Stimulated activated CD4-positive, alpha-beta T cell treated with anti-CD3 and anti-CD28 coated beads, Interleukin-2, amount 100 ng/mL, for 24 hours (primary cell): Measurements from ENCODE around the gene LMNTD2.
"Not testable (repeated sequence)": the region's sequence is repeated elsewhere in the genome, so short reads cannot be mapped to it uniquely, and the experiment has no call there.

Experiments
- DNase-seq, 2 donors: peaks; one replicate each; pipeline ENCODE4 v3.0.0-alpha.2; 2020

LMNTD2 gene

GRCh38 chr11:587546-587945 is 27.0 kb upstream of the LMNTD2 start:
- no peak for DNase-seq

DNA sequence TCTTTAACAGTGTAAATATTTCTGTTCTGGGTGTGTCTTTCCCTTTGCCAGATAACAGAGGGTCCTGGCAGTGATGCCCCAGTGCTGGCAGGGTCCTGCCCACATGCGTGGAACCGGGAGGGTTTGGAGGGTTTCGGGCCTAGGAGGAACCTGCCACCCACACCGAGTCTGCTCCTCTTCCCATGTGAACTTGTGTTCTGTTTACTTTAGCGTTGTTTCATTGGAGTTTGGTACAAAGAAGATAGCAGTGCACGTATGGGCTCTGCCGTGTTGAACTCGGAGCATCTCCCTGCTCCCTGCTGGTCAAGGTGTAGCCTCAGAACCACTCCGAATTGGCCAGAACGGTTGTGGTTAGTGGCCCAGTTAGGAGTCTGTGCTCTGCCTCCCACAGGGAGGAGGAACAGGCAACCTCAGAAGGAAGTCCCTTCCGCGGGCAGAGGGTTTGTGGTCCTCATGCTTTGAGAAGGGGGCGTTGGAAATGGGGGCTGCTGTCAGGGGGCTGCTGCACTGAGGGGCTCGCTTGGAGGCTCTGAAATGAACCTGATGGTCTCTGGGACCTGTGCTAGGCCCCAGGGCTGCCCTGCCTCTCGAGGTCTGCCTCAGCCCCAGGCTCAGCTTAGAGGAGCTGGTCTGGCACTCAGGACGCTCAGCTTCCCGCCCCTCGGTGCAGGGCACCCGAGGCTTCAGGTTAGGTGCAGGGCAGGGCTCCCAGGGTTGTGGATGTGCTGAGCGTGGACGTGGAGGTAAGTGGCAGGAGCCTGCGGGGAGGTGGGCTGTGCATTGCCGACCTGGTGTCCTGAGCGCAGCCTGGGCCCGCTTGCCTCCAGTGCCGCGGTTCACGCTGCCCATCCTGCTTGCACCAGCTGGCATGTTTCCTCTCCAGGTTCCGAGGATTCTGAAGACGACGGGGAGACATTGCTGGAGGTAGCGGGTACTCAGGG is 26.1 kb upstream of the LMNTD2 start:
- DNase-seq, result no peak

- DNase-seq, result no peak
These were observed 23.7 kb upstream of the LMNTD2 start for GRCh38 chr11:584287-584686.

- DNase-seq, result no peak
These were observed 21.2 kb upstream of the LMNTD2 start for GRCh38 chr11:581752-582151.

DNA sequence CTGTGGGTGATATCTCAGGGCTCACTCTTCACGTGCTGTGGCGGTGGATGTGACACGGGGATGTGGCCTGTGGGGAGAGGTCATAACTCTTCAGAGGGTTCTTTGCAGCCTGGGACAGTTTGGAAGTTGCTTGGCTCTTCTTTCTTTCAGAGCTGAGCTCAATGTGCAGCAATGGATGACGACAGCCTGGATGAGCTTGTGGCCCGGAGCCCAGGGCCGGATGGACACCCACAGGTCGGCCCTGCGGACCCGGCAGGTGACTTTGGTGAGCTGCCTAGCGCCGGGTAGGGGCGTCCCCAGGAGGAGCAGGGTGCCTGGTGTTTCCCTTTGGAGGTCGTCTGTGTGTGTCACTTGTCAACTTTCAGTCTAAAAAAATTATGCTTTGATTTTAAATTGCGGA is 20.8 kb upstream of the LMNTD2 start:
- no peak for DNase-seq

DNA sequence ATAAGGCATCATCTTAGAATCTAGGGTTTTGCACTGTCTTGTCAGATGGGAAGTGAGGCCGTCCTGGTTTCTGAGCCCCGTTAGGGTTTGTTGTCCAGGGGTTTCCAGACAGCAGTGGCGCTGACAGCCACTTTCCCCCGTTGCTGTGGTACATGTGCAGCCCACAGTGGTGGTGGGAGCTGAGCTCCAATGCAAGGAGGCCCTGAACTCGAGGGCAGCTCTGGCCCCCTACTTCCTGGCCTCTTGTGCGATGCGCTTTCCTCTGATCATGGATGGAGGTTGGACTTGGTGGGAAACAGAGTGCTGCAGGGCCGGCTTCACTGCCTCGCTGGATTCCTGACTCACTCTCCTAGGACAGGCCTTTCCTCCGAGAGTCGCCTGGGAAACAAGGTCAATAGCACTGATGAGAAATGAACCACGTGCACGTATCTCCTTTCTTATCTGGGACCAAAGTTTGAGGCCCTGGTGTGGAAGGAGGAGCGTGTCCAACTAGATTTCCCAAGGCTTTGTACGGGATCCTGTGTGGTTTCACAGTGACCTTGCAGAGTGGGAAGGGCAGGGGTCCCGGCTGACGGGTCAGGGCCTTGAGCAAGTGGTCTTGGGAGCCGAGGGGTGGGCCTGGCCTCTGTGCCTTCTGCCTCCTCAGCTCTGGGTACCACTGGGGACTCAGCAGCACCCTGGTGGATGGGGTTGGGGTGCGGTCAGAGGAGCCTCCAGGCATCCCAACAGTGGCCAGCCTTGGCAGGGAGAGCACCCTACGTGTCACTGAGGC is 19.5 kb upstream of the LMNTD2 start:
- no peak for DNase-seq

DNA sequence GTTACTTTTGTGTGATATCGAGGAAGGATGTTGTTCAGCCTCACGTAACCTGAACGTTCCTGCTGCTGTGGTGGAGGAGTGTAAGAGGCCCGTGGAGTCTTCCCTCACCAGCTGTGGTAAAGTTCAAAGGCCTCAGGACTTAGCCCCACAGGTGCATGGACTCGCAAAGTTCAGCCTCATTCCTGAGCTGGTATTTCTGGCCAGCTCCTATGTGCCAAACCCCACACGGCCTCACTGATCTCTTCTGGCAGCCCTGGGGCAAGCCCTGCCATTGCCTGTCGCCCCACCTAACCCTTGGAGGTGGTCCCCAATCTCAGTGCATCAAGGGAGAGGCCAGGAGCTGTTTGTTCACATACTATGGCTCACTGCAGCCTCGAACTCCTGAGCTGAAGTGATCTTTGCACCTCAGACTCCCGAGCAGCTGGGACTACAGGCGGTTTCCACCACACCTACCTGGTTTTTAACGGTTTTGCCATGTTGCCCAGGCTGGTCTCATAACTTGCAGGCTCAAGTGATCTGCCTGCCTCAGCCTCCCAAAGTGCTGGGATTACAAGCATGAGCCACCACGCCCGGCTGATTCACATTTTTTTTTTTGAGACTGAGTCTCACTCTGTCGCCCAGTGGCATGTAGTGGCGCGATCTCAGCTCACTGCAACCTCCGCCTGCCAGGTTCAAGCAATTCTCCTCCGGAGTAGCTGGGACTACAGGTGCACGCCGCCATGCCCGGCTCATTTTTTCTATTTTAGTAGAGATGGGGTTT is 17.9 kb upstream of the LMNTD2 start:
- DNase-seq, result no peak

GRCh38 chr11:577611-577894 is 17.0 kb upstream of the LMNTD2 start:
- DNase-seq, result no peak

- DNase-seq, result no peak
These were observed 16.5 kb upstream of the LMNTD2 start for GRCh38 chr11:576811-577610.

- peak; percentile 95 for DNase-seq
These were observed 15.6 kb upstream of the LMNTD2 start, which contains the start of gene PHRF1 for GRCh38 chr11:575996-576768. TSS of gene PHRF1 (plus strand) at chr11:576470. CDS start at chr11:581513, 5,043 bp downstream.

DNA sequence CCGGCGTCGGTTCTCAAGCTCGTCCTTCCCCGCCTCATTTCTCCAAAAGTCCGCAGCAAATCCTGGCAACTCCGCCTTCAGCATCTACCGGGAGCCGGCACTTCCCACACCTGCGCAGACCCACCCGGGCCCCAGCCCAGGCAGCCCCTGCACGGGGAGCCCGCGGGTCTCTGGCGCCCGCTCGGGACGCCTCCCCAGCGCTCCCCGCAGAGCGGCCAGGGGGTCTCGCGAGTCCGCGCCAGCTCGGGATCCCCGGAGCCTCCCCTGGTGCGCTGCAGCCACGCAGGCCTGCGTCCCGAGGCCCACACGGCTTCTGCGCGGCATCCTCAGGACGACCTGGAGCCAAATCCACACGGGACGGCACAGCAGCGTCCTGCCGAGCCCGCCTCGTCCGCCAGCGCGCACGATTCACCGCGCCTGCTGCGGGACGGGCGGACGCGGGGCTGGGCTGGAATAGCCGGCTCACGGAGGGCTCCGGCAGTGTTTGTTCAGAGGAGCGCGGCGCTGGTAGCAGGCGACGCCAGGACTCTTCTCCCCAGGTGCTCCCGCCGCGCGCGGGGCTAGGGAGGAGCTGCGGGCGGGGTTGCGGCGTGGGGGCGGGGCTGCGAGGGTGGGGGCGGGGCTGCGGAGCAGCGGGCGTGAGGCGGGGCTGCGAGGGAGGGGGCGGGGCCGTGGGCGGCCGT is 14.9 kb upstream of the LMNTD2 start:
- no peak for DNase-seq

DNA sequence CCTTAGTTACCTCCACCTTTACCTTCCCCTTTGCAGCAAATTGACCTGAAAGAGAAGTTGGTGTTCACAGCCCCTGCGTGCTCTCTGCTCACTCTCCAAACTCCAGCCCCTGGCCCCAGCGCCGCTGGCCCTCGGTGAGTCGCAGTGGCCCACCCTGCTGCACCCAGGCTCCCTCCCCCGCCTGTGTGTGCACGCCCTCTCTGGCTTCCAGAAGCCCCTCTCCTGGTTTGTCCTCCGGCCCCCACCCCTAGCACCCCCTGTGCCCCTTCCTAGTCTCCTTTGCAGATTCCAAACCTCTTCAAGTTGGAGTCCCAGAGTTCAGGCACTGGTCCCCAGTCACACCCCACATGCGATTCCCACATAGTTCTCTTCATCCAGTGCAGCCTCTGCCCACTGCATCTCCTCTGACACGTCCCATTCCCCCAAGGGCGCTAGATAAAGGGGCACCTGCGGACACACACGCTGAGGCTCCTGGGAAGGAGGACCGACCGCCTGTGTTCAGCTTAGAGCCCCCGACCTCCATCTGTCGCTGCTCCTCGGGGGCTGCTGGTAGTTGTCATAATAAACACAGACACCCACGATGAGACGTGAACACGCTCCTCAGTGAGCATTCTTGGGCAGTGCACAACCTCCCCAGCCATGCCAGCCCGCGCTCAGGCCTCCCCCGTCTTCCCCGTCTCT is 14.2 kb upstream of the LMNTD2 start:
- DNase-seq, result no peak

- DNase-seq, result not testable (repeated sequence)
These were observed 13.6 kb upstream of the LMNTD2 start for GRCh38 chr11:574031-574570.

GRCh38 chr11:573146-573759 is 12.7 kb upstream of the LMNTD2 start:
- no peak for DNase-seq

- no peak for DNase-seq
These were observed 11.3 kb upstream of the LMNTD2 start for GRCh38 chr11:571802-572185.

DNA sequence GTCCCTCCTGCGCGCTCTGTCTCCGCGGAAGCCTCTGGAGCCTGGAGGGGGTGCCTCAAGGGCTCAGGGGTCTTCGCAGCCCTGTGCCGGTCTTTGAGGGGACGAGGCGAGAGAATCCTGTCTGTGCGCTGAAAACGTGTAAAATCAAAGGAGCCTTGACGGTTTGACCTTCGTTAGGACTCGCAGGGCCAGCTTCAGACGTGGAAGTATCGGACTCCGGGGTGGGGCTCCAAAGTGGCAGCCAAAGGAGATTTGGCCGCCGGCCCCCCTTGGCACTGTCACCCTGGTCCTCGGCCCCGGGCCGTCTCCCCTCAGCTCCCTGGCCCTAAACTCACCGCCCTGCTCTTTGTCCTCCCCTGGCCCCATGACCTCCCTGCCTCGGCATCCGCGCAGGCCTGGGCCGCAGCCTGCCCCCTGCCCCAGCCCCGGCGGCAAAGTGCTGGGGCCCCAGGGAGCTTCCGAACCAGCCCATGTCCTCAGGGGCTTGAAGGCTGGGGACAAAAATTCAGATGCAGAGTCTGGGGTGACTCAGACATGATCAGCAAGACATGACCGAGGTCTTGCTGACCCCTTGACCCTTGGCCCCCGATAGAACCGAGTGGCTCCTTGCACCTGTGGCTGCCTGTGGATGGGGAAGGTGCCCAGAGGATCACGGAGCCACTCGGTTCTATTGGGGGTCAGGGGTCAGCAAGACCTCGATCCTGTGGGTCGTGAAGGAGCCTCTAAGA is 8.8 kb upstream of the LMNTD2 start:
- DNase-seq, result no peak

DNA sequence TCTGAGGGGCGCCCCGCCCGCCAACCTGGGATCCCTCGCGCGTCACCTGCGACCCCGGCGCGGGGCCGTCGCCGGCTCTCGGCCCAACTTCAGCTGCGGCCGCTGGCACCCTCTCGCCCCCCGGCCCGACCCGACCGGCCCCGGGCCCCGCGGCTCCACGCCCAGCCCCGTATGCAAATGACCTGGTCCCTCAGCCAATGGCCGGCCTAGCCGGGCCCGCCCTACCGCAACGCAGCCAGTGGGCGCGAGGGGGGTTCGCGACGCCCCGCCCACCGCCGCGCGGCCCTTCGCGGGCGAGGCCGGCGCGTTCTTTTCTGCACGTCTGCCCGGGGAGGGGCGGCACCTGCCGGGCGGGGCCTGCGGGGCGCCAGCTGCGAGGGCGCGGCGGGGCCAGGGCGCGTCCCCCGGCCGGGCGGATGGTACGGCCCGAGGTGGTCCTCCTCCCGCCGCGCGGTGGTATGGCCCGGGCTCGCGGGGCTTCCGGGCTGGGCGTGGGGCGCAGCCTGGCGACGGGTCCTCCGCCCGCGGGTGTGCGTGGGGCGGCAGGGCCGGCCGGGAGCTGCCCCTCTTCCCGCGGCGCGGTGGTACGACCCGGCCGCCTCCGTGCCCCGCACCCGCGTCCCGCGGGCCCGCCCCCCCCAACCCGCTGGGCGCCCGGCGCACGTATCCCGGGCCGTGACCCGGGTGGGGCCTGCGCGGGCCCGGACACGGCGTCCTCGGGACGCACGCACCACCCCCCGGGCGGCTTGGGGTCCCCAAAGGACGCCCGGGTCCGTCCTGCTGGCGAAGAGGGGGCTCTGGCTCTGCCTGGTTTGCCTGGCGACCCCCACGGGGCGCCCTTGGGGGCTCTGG is 8.0 kb upstream of the LMNTD2 start:
- DNase-seq, result peak; percentile 89 to 94
